HepG2 (cell line): ENCODE results near the gene RBM12. TPM values are rescaled to one million over a fixed set of nuclear protein-coding genes. Genes with fewer than 3 reads are reported as not detected.

Experiments used
- DZIP1 ChIP-seq: sonication (generic); formaldehyde crosslinking; IDR thresholded peaks from 2 replicates; pipeline ENCODE4 v1.5.0; 2020; ENCODE audit warnings: mild to moderate bottlenecking, missing genetic modification reagents
- FLYWCH1 ChIP-seq: sonication (generic); formaldehyde crosslinking; IDR thresholded peaks from 2 replicates; pipeline ENCODE4 v1.8.1; 2023; ENCODE audit warnings: mild to moderate bottlenecking, missing genetic modification reagents
- GPBP1L1 ChIP-seq: sonication (generic); formaldehyde crosslinking; IDR thresholded peaks from 2 replicates; pipeline ENCODE4 v1.5.0; 2020; ENCODE audit warnings: mild to moderate bottlenecking, missing genetic modification reagents
- HDAC1 ChIP-seq: sonication (generic); formaldehyde crosslinking; IDR thresholded peaks from 2 replicates; pipeline ENCODE4 v1.5.1; 2020; ENCODE audit warnings: mild to moderate bottlenecking, missing genetic modification reagents
- MLX ChIP-seq: IDR thresholded peaks from 2 replicates; pipeline ENCODE4 v1.6.1; 2016
- MYC ChIP-seq: sonication (generic); formaldehyde crosslinking; IDR thresholded peaks from 2 replicates; pipeline ENCODE4 v1.9.0; 2021; ENCODE audit warnings: missing genetic modification reagents, borderline replicate concordance
- PPARG ChIP-seq: conservative IDR thresholded peaks from 2 replicates; pipeline ENCODE4 v1.6.1; 2016; ENCODE audit warnings: missing biosample characterization, missing genetic modification reagents
- REST ChIP-seq, 2 experiments: IDR thresholded peaks; 2 replicates each; pipeline ENCODE4 v1.6.1; 2011 to 2012; ENCODE audit warnings: low read length in 2 of 2, borderline replicate concordance in 1 of 2, low read depth in 1 of 2, mild to moderate bottlenecking in 1 of 2, moderate library complexity in 1 of 2
- SNAPC2 ChIP-seq: sonication (generic); formaldehyde crosslinking; IDR thresholded peaks from 2 replicates; pipeline ENCODE4 v1.8.1; 2022; ENCODE audit warnings: mild to moderate bottlenecking, missing genetic modification reagents
- ZBTB7B ChIP-seq: sonication (generic); formaldehyde crosslinking; IDR thresholded peaks from 2 replicates; pipeline ENCODE4 v1.4.0; 2020; ENCODE audit warnings: missing genetic modification reagents
- ZFP1 ChIP-seq: IDR thresholded peaks from 2 replicates; pipeline ENCODE4 v1.6.1; 2016
- ZFP90 ChIP-seq: sonication (generic); formaldehyde crosslinking; IDR thresholded peaks from 2 replicates; pipeline ENCODE4 v1.8.0; 2022; ENCODE audit warnings: missing genetic modification reagents, mild to moderate bottlenecking, inconsistent platforms, borderline replicate concordance
- ZFY ChIP-seq: sonication (generic); formaldehyde crosslinking; IDR thresholded peaks from 2 replicates; pipeline ENCODE4 v1.4.0; 2020; ENCODE audit warnings: missing genetic modification reagents
- ZNF878 ChIP-seq: sonication (generic); formaldehyde crosslinking; IDR thresholded peaks from 2 replicates; pipeline ENCODE4 v1.8.1; 2023; ENCODE audit warnings: mild to moderate bottlenecking, missing genetic modification reagents, moderate library complexity
- ZZZ3 ChIP-seq: sonication (generic); formaldehyde crosslinking; IDR thresholded peaks from 2 replicates; pipeline ENCODE4 v1.4.0; 2020; ENCODE audit warnings: missing genetic modification reagents, mild to moderate bottlenecking, borderline replicate concordance
- polyA plus RNA-seq, 8 experiments: library from polyadenylated mRNA; depleted of rRNA in 3 of 8; stranded (reverse) in 7 of 8; unstranded in 1 of 8; fragments of >200 nt; fragmentation: Illumina TruSeq in 4 of 8; extraction: Trizol in 4 of 8; gene quantifications; 2 replicates each; pipeline versions ENCODE4 v1.2.1 to v1.2.3, GENCODE V29; 2011 to 2016; ENCODE audit warnings: low read depth in 4 of 8, missing spikeins in 1 of 8, mixed read lengths in 1 of 8; ENCODE audit not compliant: insufficient read depth in 1 of 8
- total RNA-seq, 5 experiments: library from RNA; depleted of rRNA; stranded (reverse); fragments of >200 nt; fragmentation: Illumina TruSeq; extraction: Trizol; gene quantifications; 2 replicates each; pipeline ENCODE4 v1.2.3, GENCODE V29; 2016; ENCODE audit warnings: low read depth in 1 of 5
- TF ChIP-seq, protein P1 (sequence below): sonication (generic); formaldehyde crosslinking; IDR thresholded peaks from 2 replicates; pipeline ENCODE4 v1.4.0; 2020; ENCODE audit warnings: mild to moderate bottlenecking, missing genetic modification reagents
- TF ChIP-seq, protein P2 (sequence below): sonication (generic); formaldehyde crosslinking; IDR thresholded peaks from 2 replicates; pipeline ENCODE4 v1.4.0; 2020; ENCODE audit warnings: missing genetic modification reagents

Gene RBM12
- total and polyA plus RNA-seq, 2 of the 13 experiments (the other 11 are each of a cell fraction or from before 2014, with no cell fraction given) = 97.9 to 104 TPM

GRCh38 chr20:35702051-35702823 is 37.5 kb upstream of the RBM12 start (continued):
- TF ChIP-seq GPBP1L1 (CRISPR knock-in tag) (no peak), SNAPC2 (peak; percentile 77; the same call in 1 of the 2 replicates), ZFY (no peak), ZZZ3 (CRISPR knock-in tag) (no peak), HDAC1 (CRISPR knock-in tag) (no peak), ZBTB7B (CRISPR knock-in tag) (no peak), DZIP1 (no peak), ZFP1 (CRISPR knock-in tag) (0 out of 2 replicates have a peak, but pooled peaks have one; percentile 2), MYC (CRISPR knock-in tag) (no peak), ZFP90 (CRISPR knock-in tag) (peak; percentile 91), ZNF878 (0 out of 2 replicates have a peak, but pooled peaks have one; percentile 65), MLX (CRISPR knock-in tag) (no peak), REST (IDR thresholded peaks at IDR 0.05; ENCODE audit: borderline replicate concordance in 1 of 2, low read depth in 1 of 2, low read length in 2 of 2) (no peak), PPARG (CRISPR knock-in tag) (no peak), FLYWCH1 (0 out of 2 replicates have a peak, but pooled peaks have one; percentile 63)
- TF ChIP-seq, protein P1, sequence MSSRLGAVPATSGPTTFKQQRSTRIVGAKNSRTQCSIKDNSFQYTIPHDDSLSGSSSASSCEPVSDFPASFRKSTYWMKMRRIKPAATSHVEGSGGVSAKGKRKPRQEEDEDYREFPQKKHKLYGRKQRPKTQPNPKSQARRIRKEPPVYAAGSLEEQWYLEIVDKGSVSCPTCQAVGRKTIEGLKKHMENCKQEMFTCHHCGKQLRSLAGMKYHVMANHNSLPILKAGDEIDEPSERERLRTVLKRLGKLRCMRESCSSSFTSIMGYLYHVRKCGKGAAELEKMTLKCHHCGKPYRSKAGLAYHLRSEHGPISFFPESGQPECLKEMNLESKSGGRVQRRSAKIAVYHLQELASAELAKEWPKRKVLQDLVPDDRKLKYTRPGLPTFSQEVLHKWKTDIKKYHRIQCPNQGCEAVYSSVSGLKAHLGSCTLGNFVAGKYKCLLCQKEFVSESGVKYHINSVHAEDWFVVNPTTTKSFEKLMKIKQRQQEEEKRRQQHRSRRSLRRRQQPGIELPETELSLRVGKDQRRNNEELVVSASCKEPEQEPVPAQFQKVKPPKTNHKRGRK (CRISPR knock-in tag) = no peak; the same call in 1 of the 2 replicates
- TF ChIP-seq, protein P2, sequence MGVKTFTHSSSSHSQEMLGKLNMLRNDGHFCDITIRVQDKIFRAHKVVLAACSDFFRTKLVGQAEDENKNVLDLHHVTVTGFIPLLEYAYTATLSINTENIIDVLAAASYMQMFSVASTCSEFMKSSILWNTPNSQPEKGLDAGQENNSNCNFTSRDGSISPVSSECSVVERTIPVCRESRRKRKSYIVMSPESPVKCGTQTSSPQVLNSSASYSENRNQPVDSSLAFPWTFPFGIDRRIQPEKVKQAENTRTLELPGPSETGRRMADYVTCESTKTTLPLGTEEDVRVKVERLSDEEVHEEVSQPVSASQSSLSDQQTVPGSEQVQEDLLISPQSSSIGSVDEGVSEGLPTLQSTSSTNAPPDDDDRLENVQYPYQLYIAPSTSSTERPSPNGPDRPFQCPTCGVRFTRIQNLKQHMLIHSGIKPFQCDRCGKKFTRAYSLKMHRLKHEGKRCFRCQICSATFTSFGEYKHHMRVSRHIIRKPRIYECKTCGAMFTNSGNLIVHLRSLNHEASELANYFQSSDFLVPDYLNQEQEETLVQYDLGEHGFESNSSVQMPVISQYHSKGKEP = no peak
